IMR-90 (cell line): Measurements from ENCODE around the gene GINS1. TPM values are rescaled to one million over a fixed set of nuclear protein-coding genes. Genes with fewer than 3 reads are reported as not detected.

Experiments used
- ATAC-seq: fragments of 200-7000 bp; cut with Tn5 transposase; 2 replicates; pipeline ENCODE4 v1.9.1; 2020; ENCODE audit warnings: low read depth, mild to moderate bottlenecking, moderate library complexity
- BruUV-seq: library from RNA; stranded (reverse); fragments of 400-500 nt; replicated peaks from 2 replicates; lab custom pipeline; 2021; lab: Mats Ljungman, UMichigan
- CTCF ChIA-PET: fragments of 300-600 bp; formaldehyde crosslinking; extraction: SDS; loops from one replicate; lab custom pipeline; 2021; ENCODE audit warnings: antibody characterized with exemption; lab: Yijun Ruan, JAX
- POLR2A ChIA-PET: fragments of 300-600 bp; sonication (Branson Sonifier 250); formaldehyde crosslinking; loops from one replicate; lab custom pipeline; 2022; ENCODE audit warnings: antibody characterized with exemption; ENCODE audit not compliant: unreplicated experiment; lab: Charles Lee
- DNase-seq: peaks from one replicate; pipeline ENCODE4 v3.0.0; 2013
- H2AFZ ChIP-seq: replicated peaks from 2 replicates; pipeline ENCODE3; 2013; ENCODE audit warnings: low read length, mild to moderate bottlenecking; ENCODE audit not compliant: poor library complexity
- H2AK5ac ChIP-seq: 2 replicates; pipeline ENCODE4 v1.6.1; 2013; ENCODE audit warnings: low read depth, low read length, inconsistent platforms
- H2AK9ac ChIP-seq: replicated peaks from 2 replicates; pipeline ENCODE3; 2013; ENCODE audit warnings: mild to moderate bottlenecking, low read depth, low read length, moderate library complexity; ENCODE audit not compliant: poor library complexity
- H2BK120ac ChIP-seq: 2 replicates; pipeline ENCODE4 v1.6.1; 2013; ENCODE audit warnings: low read depth, low read length, inconsistent platforms
- H2BK15ac ChIP-seq: 3 replicates; pipeline ENCODE4 v1.6.1; 2013; ENCODE audit warnings: low read depth, low read length, inconsistent platforms
- H2BK20ac ChIP-seq: 2 replicates; pipeline ENCODE4 v1.6.1; 2013; ENCODE audit warnings: low read depth, mild to moderate bottlenecking, inconsistent platforms, low read length, moderate library complexity
- H2BK5ac ChIP-seq: 2 replicates; pipeline ENCODE4 v1.6.1; 2013; ENCODE audit warnings: mild to moderate bottlenecking, low read depth, low read length, inconsistent platforms; ENCODE audit not compliant: poor library complexity, severe bottlenecking
- H3K14ac ChIP-seq: replicated peaks from 2 replicates; pipeline ENCODE4 v1.6.1; 2013; ENCODE audit warnings: low read depth, low read length, inconsistent platforms
- H3K18ac ChIP-seq: 2 replicates; pipeline ENCODE4 v1.6.1; 2013; ENCODE audit warnings: low read depth, low read length, control low read depth
- H3K23ac ChIP-seq: 2 replicates; pipeline ENCODE4 v1.6.1; 2013; ENCODE audit warnings: low read depth, low read length, inconsistent platforms
- H3K27ac ChIP-seq: 2 replicates; pipeline ENCODE4 v1.5.1; 2013; ENCODE audit warnings: mild to moderate bottlenecking, control low read depth, low read length; ENCODE audit not compliant: insufficient read depth
- H3K27me3 ChIP-seq: 2 replicates; pipeline ENCODE4 v1.6.1; 2013; ENCODE audit warnings: low read length; ENCODE audit not compliant: control insufficient read depth, insufficient read depth
- H3K36me3 ChIP-seq: 2 replicates; pipeline ENCODE4 v1.6.1; 2013; ENCODE audit warnings: low read length, mixed read lengths; ENCODE audit not compliant: control insufficient read depth, insufficient read depth
- H3K4ac ChIP-seq: 2 replicates; pipeline ENCODE4 v1.6.1; 2013; ENCODE audit warnings: low read depth, low read length, inconsistent platforms
- H3K4me1 ChIP-seq: 2 replicates; pipeline ENCODE4 v1.6.1; 2013; ENCODE audit warnings: low read length, mixed read lengths; ENCODE audit not compliant: control insufficient read depth, insufficient read depth
- H3K4me2 ChIP-seq: 2 replicates; pipeline ENCODE4 v1.6.1; 2013; ENCODE audit warnings: low read depth, mild to moderate bottlenecking, control low read depth, low read length, moderate library complexity
- H3K4me3 ChIP-seq: 2 replicates; pipeline ENCODE4 v1.5.1; 2013; ENCODE audit warnings: low read depth, mild to moderate bottlenecking, control low read depth, low read length, moderate library complexity; ENCODE audit not compliant: insufficient read depth
- H3K56ac ChIP-seq: 2 replicates; pipeline ENCODE4 v1.6.1; 2013; ENCODE audit warnings: low read length, inconsistent platforms; ENCODE audit not compliant: insufficient read depth; ENCODE audit errors: extremely low read depth
- H3K79me1 ChIP-seq, 2 experiments: 2 replicates each; pipeline ENCODE4 v1.6.1; 2013; ENCODE audit warnings: low read length in 2 of 2, inconsistent platforms in 1 of 2, low read depth in 1 of 2
- H3K9ac ChIP-seq: 2 replicates; pipeline ENCODE4 v1.6.1; 2013; ENCODE audit warnings: low read depth, low read length, control low read depth
- H3K9me1 ChIP-seq: 2 replicates; pipeline ENCODE4 v1.6.1; 2013; ENCODE audit warnings: low read length, inconsistent platforms; ENCODE audit not compliant: insufficient read depth
- H3K9me3 ChIP-seq: 2 replicates; pipeline ENCODE4 v1.6.1; 2013; ENCODE audit warnings: low read length; ENCODE audit not compliant: control insufficient read depth, insufficient read depth
- H4K20me1 ChIP-seq: 2 replicates; pipeline ENCODE4 v1.6.1; 2013; ENCODE audit warnings: low read length, inconsistent platforms; ENCODE audit not compliant: insufficient read depth
- H4K5ac ChIP-seq: 2 replicates; pipeline ENCODE4 v1.6.1; 2013; ENCODE audit warnings: mild to moderate bottlenecking, low read depth, low read length, control low read depth
- H4K8ac ChIP-seq, 2 experiments: 2 replicates each; pipeline ENCODE4 v1.6.1; 2013; ENCODE audit warnings: low read depth in 2 of 2, low read length in 2 of 2, control low read depth in 1 of 2, inconsistent platforms in 1 of 2
- H4K91ac ChIP-seq: 2 replicates; pipeline ENCODE4 v1.6.1; 2013; ENCODE audit warnings: low read depth, low read length, inconsistent platforms; ENCODE audit not compliant: insufficient read depth
- BHLHE40 ChIP-seq: fragments of 150-350 bp; IDR thresholded peaks from 2 replicates; pipeline ENCODE4 v1.6.1; 2016; ENCODE audit warnings: mild to moderate bottlenecking, low read depth, low read length
- CEBPB ChIP-seq: IDR thresholded peaks from 2 replicates; pipeline ENCODE4 v1.6.1; 2012; ENCODE audit warnings: low read depth, low read length, improper control_type of control experiment
- CHD1 ChIP-seq: IDR thresholded peaks from 2 replicates; pipeline ENCODE4 v1.6.1; 2012; ENCODE audit warnings: low read depth, low read length, improper control_type of control experiment
- ELK1 ChIP-seq: fragments of 150-350 bp; IDR thresholded peaks from 2 replicates; pipeline ENCODE4 v1.6.1; 2016; ENCODE audit warnings: low read depth, mild to moderate bottlenecking, low read length, moderate library complexity, borderline replicate concordance
- FOS ChIP-seq: fragments of 150-350 bp; IDR thresholded peaks from 2 replicates; pipeline ENCODE4 v1.6.1; 2016; ENCODE audit warnings: low read depth, low read length
- MXI1 ChIP-seq: IDR thresholded peaks from 2 replicates; pipeline ENCODE4 v1.6.1; 2012; ENCODE audit warnings: low read depth, mild to moderate bottlenecking, low read length, moderate library complexity, borderline replicate concordance
- POLR2A ChIP-seq: IDR thresholded peaks from 2 replicates; pipeline ENCODE4 v1.6.1; 2012; ENCODE audit warnings: mild to moderate bottlenecking, low read depth, low read length
- RAD21 ChIP-seq: IDR thresholded peaks from 2 replicates; pipeline ENCODE4 v1.6.1; 2012; ENCODE audit warnings: low read length, improper control_type of control experiment
- RCOR1 ChIP-seq: IDR thresholded peaks from 2 replicates; pipeline ENCODE4 v1.6.1; 2012; ENCODE audit warnings: mild to moderate bottlenecking, low read length, improper control_type of control experiment; ENCODE audit not compliant: insufficient replicate concordance
- RFX5 ChIP-seq: IDR thresholded peaks from 2 replicates; pipeline ENCODE4 v1.8.0; 2012; ENCODE audit warnings: low read depth, mild to moderate bottlenecking, low read length, moderate library complexity
- SMC3 ChIP-seq: fragments of 150-350 bp; IDR thresholded peaks from 2 replicates; pipeline ENCODE4 v1.6.1; 2016; ENCODE audit warnings: low read depth, mild to moderate bottlenecking, antibody characterized with exemption, low read length, moderate library complexity
- USF2 ChIP-seq: fragments of 150-350 bp; IDR thresholded peaks from 2 replicates; pipeline ENCODE4 v1.6.1; 2017; ENCODE audit warnings: mild to moderate bottlenecking, antibody characterized with exemption, low read length, low read depth
- WGBS, 2 experiments: methylation state at CpG; one replicate each; pipeline versions ENCODE4 v1.1.5 to v1.1.7; 2013; ENCODE audit warnings: missing lambda C conversion rate in 2 of 2; ENCODE audit not compliant: insufficient read length in 1 of 2; ENCODE audit errors: extremely low coverage in 2 of 2; 5-methylcytosine and 5-hydroxymethylcytosine counted together
- dilution Hi-C: fragments of 300-500 bp; cut with HindIII; formaldehyde crosslinking; loops from one replicate; pipeline ENCODE4 v1.14.3; 2018; ENCODE audit warnings: low sequenced_read_pairs; ENCODE audit not compliant: unreplicated experiment
- in situ Hi-C: fragments of 300-500 bp; cut with MboI; formaldehyde crosslinking; loops from 3 replicates; pipeline ENCODE4 v1.14.3; 2019; ENCODE audit warnings: low sequenced_read_pairs, inconsistent platforms, mixed read lengths
- intact Hi-C: fragments of 100-400 bp; cut with micrococcal nuclease; formaldehyde crosslinking; loops from 2 replicates; pipeline ENCODE4 v1.10.0; 2022
- polyA plus RNA-seq, 3 experiments: library from polyadenylated mRNA; depleted of rRNA; stranded (reverse); fragments of >200 nt; gene quantifications; 2 replicates each; pipeline ENCODE4 v1.2.3, GENCODE V29; 2012; ENCODE audit warnings: low replicate concordance in 1 of 3
- total RNA-seq: library from RNA; depleted of rRNA; stranded (reverse); fragments of >200 nt; gene quantifications from 2 replicates; pipeline ENCODE4 v1.2.3, GENCODE V29; 2012

The GINS1 gene
- total and polyA plus RNA-seq, 2 of the 4 experiments (the other 2 are of a cell fraction), result 4.9 to 6.6 TPM

- no peak overlapping the region for H3K4me2 ChIP-seq
- BruUV-seq, result no TSS peak
- H3K9me1 ChIP-seq, result peaks cover 5% of the 10 kb centered on the region
- no peak overlapping the region for H3K4ac ChIP-seq
- no peak overlapping the region for H2BK5ac ChIP-seq
- H3K56ac ChIP-seq, result no peak overlapping the region
- no peak overlapping the region for H2AFZ ChIP-seq
- ATAC-seq (no peak), DNase-seq (peak; percentile 30)
- H2AK5ac ChIP-seq, result no peak overlapping the region; the same call in 1 of the 2 replicates
- H3K36me3 ChIP-seq, result no peaks in the 10 kb centered on the region
- no peak for TF ChIP-seq FOS
- no peak for TF ChIP-seq USF2
- no peak for TF ChIP-seq ELK1
- TF ChIP-seq BHLHE40, result no peak
- no peak for TF ChIP-seq RCOR1
- no peak for TF ChIP-seq CHD1
- TF ChIP-seq CEBPB, result no peak
- TF ChIP-seq RAD21, result no peak
- no peak for TF ChIP-seq SMC3
- TF ChIP-seq POLR2A, result no peak
- no peak for TF ChIP-seq MXI1
- no peak for TF ChIP-seq RFX5
- ChIA-PET POLR2A (no interaction called here), CTCF (interaction anchor here (1.8 to 3.8 kb wide), 2 partner anchors 98 to 103 kb away, joined by 8 to 24 read pairs; no protein-coding TSS in a partner anchor)
- no peak overlapping the region for H2BK20ac ChIP-seq
- no peak overlapping the region for H3K18ac ChIP-seq
- no peak overlapping the region for H3K14ac ChIP-seq
- H3K27ac ChIP-seq, result no peak overlapping the region
- H3K79me1 ChIP-seq, result no peaks in the 10 kb centered on the region
- H3K9me3 ChIP-seq, result peaks cover 7% of the 10 kb centered on the region
- H4K5ac ChIP-seq, result no peak overlapping the region
- dilution Hi-C loops, result no loop called here
- H2AK9ac ChIP-seq, result no peak overlapping the region
- H3K4me1 ChIP-seq, result peaks cover 5% of the 10 kb centered on the region; the same call in 1 of the 2 replicates
- no peak overlapping the region for H3K4me3 ChIP-seq
- H4K20me1 ChIP-seq, result no peaks in the 10 kb centered on the region
- WGBS, 2 experiments, result no CpG with 5 or more reads among the region's 1 CpG
- H3K23ac ChIP-seq, result no peak overlapping the region
- no peak overlapping the region for H3K9ac ChIP-seq
- no peaks in the 10 kb centered on the region for H3K27me3 ChIP-seq
- H4K91ac ChIP-seq, result no peak overlapping the region
- no peak overlapping the region for H2BK15ac ChIP-seq
- no peak overlapping the region; the same call in 1 of the 2 replicates for H2BK120ac ChIP-seq
- in situ Hi-C loops, result loop anchor here (5.0 to 25.0 kb wide), 3 partner anchors 101 to 761 kb away; partner anchors contain the start of gene APMAP
- H4K8ac ChIP-seq, result no peak overlapping the region; a peak in 1 of 4 replicates
- intact Hi-C loops, result loop anchor here (5.0 kb wide), 4 partner anchors 151 to 316 kb away; partner anchors contain the start of genes PYGB and VSX1
Measured at GRCh38 chr20:25397821-25398220, 9.7 kb upstream of the GINS1 start.
